Fibroblast of villous mesenchyme (primary cell): ENCODE results near the gene POLR2C. TPM values are rescaled to one million over a fixed set of nuclear protein-coding genes. Genes with fewer than 3 reads are reported as not detected.

Source experiments
- DNase-seq: peaks from one replicate; pipeline ENCODE4 v3.0.0-alpha.2; 2010; ENCODE audit warnings: low read depth
- H3K4me3 ChIP-seq: 2 replicates; pipeline ENCODE4 v1.5.1; 2011; ENCODE audit warnings: low read depth, mild to moderate bottlenecking, low read length
- total RNA-seq: library from RNA; depleted of rRNA; stranded (reverse); fragments of >200 nt; gene quantifications from 2 replicates; pipeline ENCODE4 v1.2.3, GENCODE V29; 2012
- TF ChIP-seq, protein P1 (sequence below): IDR thresholded peaks from 2 replicates; pipeline ENCODE4 v1.5.1; 2012; ENCODE audit warnings: low read depth, mild to moderate bottlenecking, low read length; ENCODE audit not compliant: insufficient read depth

The POLR2C gene
- total RNA-seq, 1 donor: 128 TPM

DNA sequence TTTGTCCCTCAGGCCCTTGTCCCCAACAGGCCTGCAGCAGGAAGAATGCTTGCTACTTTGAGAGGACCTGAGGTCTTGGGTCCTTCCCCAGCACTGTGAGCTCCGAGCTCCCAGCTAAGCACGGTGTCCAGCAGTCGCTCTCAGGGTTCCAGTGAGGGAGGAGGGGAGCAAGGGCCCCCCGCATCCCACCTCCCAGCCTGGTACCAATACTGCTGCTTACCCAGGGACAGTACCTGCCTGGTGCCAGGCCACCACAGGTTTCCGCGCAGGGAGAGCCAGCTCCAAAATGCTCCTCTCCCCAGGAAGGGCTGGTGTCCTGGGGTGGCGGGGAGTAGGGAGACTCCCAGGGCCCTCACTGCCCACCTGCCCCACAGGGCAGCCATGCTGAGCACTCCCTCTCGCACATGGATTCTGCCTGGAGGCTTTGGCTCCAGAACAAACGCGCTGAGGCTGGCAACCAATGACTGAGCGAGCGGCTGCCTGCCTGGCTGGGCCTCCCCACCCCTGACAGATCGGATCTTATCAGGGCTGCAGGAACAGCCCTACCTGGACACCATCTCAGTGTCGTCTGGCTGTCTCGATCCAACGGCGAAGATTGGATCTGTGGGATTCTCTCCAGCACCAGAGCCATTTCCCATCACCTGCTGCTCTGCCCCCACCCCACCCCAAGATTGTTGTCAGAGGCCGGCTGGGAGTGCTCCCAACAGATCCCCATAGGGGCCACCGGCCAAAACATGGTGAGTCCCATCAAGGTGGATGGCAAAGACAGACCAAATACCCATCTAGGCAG is 21.4 kb downstream of the POLR2C start:
- DNase-seq: no peak
- no peak overlapping the region for H3K4me3 ChIP-seq
- TF ChIP-seq, protein P1, sequence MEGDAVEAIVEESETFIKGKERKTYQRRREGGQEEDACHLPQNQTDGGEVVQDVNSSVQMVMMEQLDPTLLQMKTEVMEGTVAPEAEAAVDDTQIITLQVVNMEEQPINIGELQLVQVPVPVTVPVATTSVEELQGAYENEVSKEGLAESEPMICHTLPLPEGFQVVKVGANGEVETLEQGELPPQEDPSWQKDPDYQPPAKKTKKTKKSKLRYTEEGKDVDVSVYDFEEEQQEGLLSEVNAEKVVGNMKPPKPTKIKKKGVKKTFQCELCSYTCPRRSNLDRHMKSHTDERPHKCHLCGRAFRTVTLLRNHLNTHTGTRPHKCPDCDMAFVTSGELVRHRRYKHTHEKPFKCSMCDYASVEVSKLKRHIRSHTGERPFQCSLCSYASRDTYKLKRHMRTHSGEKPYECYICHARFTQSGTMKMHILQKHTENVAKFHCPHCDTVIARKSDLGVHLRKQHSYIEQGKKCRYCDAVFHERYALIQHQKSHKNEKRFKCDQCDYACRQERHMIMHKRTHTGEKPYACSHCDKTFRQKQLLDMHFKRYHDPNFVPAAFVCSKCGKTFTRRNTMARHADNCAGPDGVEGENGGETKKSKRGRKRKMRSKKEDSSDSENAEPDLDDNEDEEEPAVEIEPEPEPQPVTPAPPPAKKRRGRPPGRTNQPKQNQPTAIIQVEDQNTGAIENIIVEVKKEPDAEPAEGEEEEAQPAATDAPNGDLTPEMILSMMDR: no peak

DNA sequence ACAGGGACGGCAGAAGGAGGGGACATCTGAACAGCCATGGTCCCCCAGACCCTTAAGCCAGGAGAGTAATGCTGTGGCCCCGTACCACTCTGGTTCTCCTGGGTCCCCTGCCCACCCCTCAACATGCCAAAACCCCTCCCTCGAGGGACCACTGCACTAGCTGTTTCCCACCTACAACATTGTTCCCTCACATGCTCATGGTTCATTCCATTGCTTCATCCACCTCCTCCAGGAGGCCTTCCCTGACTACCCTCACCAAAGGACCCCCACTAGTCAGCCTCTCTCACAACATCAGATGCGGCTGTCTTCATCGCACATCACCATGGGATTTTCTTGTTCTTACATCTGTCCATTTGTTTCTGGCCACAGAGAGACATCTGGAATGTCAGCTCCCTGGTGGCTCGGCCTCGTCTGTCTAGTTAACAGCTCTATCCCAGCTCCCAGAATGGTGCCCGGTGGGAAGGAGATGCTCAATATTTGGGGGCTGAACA is 22.1 kb downstream of the POLR2C start:
- TF ChIP-seq, protein P1: no peak
- DNase-seq: no peak
- no peak overlapping the region for H3K4me3 ChIP-seq

DNA sequence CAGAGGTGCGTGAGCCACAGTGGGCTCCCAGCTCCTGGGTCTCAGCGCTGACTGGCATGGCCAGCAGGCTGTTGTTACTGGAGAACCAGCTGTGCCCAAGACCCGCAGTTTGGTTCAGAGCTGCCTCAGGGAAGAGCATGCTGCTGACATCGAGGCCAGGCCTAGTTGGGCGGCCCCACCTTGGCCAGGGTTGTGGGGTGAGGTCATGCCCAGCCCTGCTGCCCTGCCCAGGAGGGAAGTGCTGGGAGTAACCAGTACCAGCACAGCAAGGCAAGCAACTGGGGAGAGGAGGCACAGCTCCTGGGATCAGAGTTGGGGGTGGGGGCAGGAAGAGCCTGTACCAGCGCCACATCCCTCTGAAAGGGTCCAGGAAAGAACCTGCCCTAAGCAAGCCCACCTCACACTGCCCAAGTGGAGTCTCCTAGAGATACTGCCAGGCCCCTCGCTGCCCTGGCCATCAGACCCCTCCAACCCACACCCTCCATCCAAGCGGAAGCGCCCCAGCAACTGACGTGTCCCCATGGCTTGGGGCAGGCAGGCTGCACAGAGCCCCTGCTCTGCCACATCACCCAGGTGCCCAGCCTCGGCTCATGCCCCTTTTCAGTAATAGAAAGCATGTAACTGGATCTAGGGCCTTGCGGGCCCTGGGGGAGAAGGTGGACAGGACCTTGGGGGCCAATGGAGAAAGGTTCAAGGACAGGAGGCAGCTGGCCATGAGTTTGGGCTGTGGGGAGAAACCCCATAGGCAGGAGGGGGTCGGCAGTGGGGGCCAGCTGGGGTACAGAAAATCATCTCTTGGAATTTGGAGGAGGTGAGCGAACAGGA is 22.8 kb downstream of the POLR2C start:
- TF ChIP-seq, protein P1: no peak
- peak overlapping the region; percentile 90 for H3K4me3 ChIP-seq
- DNase-seq: no peak

DNA sequence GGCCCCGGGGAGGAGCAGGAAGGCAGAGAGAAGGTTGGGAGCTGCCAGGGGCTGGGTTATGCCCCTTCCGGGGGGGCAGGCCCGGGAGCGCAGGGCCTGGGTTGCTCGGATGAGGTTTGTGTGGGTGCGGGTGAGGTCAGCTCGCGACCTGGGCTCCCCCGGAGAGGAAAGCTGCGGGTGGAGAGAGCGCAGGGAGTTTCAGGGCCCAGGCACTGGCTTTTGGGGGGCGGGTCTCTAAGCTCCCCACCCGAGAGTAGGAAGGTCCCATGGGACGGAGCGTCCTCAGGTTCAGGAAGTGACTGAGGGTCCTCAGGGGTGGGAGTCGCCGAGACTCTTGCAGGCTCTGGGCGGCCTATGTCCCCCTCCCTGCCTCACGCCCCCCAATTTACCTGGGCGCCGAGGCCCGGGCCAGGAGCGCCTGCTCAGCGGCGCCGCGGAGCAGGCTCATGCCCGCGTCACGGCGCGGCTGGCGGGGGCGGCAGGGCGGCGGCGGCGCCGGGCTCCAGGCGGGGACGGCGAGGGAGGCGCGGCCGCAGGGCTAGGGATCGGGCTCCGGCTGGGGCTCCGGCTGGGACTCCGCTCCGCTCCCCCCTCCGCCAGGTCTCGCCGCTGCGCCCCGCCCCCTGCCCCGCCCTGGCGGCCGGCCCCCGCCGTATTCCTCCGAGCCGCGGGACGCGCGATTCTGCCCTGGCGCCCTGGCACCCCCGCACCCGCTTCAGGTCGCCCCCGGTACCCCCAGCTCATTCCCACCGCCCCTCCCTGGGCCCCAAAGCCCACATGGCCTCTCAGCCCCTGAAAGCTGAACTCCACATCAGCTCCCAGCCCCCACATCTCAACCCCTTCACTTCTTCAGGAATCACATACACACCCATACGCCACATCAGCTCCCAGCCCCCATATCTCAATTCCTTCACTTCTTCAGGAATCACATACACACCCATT is 23.7 kb downstream of the POLR2C start, which contains the start of gene DOK4:
DOK4 (minus strand) TSS at position 578 of the 942 bp plus-strand sequence. CDS start 6,986 bp downstream, outside the sequence.
- peak within 1 kb of the TSS; percentile 90 for H3K4me3 ChIP-seq
- peak; percentile 64 for DNase-seq
- TF ChIP-seq, protein P1: no peak

DNA sequence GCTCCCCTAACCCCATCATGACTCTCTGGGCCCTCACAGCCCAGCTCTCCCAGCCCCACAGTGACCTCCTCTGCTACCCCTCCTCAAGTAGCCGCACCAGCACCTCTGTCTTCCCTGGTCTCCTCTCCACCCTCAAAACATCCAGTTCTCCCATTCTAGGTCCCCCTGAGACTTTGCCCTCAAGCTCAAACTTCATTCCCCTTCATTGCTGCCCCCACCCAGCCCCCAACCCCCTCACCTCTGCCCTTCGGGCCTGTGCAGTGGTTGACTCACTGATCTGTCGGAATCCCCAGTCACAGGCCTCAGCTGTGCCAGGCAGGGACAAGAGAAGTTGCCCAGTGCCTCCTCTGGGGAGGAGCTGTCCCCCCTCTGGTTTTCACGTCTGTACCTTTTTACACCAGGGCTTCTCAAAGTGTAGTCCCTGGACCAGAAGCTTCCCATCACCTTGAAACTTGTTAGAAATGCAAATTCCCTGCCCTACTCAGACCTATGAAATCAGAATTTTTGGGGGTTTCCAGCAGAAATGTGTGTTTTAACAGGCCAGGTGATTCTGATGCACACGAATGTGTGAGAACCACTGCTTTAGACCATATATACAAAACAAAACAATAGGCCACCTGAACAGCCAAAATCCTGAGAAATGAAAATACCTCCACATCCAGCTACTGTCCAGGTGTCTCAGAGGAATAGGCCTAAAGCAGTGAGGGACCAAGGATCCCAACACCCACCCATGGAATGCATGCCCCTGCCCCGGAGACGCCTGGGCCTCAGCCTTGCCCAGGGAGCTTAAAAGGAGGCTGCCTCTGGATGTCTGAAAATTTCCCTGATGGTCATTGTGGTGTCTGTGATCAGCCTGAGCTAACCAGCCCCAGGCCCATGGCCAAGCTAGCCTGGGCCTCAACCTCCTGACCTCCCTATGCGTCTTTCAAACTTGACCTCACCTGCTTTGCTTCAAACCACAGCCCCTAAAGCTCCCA is 24.7 kb downstream of the POLR2C start:
- DNase-seq: no peak
- TF ChIP-seq, protein P1: no peak
- peak overlapping the region; percentile 90 for H3K4me3 ChIP-seq
